ENCODE data around the gene LSM14A.

The LSM14A gene

DNA sequence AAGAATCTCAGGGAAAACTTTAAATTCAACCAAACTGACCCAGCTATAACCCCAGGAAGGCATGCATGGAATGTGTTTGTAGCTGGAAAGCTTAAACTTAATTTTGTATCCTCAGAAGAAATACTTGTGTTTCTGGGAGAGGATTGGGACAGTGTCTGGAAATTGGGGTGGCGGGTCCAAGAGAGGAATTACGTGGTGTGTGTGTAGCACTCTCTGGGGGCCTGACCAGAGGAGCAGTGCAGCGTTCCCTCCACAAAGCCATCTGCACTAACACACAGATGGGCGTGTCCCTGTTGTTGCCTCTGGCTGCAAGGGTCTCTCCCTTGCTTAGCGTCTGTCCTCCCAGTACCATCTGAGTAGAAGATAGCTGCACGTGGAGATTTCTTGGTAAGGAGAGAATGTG lies 88.5 kb downstream of the LSM14A start:
- TF ChIP-seq, protein P1, sequence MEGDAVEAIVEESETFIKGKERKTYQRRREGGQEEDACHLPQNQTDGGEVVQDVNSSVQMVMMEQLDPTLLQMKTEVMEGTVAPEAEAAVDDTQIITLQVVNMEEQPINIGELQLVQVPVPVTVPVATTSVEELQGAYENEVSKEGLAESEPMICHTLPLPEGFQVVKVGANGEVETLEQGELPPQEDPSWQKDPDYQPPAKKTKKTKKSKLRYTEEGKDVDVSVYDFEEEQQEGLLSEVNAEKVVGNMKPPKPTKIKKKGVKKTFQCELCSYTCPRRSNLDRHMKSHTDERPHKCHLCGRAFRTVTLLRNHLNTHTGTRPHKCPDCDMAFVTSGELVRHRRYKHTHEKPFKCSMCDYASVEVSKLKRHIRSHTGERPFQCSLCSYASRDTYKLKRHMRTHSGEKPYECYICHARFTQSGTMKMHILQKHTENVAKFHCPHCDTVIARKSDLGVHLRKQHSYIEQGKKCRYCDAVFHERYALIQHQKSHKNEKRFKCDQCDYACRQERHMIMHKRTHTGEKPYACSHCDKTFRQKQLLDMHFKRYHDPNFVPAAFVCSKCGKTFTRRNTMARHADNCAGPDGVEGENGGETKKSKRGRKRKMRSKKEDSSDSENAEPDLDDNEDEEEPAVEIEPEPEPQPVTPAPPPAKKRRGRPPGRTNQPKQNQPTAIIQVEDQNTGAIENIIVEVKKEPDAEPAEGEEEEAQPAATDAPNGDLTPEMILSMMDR (IDR thresholded peaks at IDR 0.05; ENCODE audit: low read depth, low read length), result no peak
- Histone ChIP-seq H3K27me3 (ENCODE audit: insufficient read depth, low read depth, severe bottlenecking) (no peaks in the 10 kb centered on the region), H3K9me3 (ENCODE audit: severe bottlenecking) (no peaks in the 10 kb centered on the region), H3K27ac (peak overlapping the region; percentile 56), H3K4me3 (ENCODE audit: low read depth, low read length) (no peak overlapping the region), H3K36me3 (no peaks in the 10 kb centered on the region; the same call in 1 of the 2 replicates)
- peak; percentile 64 for DNase-seq

DNA sequence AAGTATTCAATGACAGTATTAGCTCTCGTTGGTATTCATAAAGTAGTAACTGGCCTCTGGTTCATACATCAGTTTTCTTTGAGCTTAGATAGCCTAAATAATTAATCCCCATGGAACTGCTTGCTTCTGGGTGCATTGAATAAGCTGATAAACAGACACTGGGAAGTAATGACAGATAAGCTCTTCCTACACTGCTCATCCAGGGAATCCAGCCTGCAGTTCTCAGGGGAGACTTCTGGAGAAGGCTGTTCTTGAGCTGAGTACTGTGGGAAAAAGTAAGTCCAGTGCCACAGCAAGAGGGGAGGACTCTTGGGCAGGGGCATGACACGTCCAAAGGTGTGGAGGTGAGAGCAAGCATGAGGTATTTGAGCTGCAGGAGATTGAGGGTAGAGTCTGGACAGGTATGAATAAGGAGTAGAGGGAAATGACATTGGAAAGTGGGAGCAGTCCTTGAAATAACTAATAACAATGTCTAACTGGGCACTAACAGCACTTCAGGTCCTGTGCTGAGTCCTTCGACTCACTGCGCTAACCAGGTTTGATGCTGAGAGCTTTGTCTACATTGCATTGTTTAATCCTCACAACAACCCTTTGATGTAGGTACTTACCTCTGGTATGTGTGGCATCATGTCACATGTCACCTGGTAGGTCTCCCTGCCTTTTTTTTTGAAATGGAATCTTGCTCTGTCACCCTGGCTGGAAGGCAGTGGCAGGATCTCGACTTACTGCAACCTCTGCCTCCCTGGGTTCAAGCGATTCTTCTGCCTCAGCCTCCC lies 89.2 kb downstream of the LSM14A start:
- TF ChIP-seq, protein P1 (IDR thresholded peaks at IDR 0.05; ENCODE audit: low read depth, low read length), result no peak
- H3K4me3 ChIP-seq (ENCODE audit: low read depth, low read length), result no peak overlapping the region

DNA sequence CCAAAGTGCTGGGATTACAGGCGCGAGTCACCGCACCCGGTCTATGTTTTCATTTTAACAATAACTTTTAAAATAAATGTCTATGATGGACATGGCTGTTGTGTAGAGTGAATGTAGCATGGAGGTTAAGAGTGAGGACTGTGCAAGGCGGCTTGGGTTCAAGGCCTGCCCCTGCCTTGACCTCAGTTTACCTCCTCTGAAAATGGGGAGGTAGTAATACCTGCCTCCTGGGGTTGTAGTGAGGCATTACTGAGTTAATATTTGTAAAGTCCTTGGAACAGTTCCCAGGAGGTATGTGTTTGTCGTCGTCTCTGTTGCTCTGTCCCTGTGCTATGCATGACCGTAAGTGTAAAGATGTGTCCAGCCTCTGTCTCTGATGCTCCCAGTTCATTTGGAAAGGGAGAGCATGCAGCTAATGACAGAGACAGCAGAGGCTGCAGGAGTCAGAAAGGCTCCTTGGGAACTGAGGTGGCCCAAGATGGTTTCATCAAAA lies 91.5 kb downstream of the LSM14A start:
- H3K9me3 ChIP-seq (ENCODE audit: severe bottlenecking), result no peaks in the 10 kb centered on the region
- H3K27me3 ChIP-seq (ENCODE audit: insufficient read depth, low read depth, severe bottlenecking), result no peaks in the 10 kb centered on the region
- TF ChIP-seq, protein P1 (IDR thresholded peaks at IDR 0.05; ENCODE audit: low read depth, low read length), result no peak
- H3K4me3 ChIP-seq (ENCODE audit: low read depth, low read length), result no peak overlapping the region
- no peak overlapping the region for H3K27ac ChIP-seq
- DNase-seq, result no peak
- H3K36me3 ChIP-seq, result no peaks in the 10 kb centered on the region

More for the DNA sequence above, 89.2 kb downstream of the LSM14A start:
- DNase-seq, result peak; percentile 52
- Histone ChIP-seq H3K27me3 (ENCODE audit: insufficient read depth, low read depth, severe bottlenecking) (no peaks in the 10 kb centered on the region), H3K27ac (peak overlapping the region; percentile 56; the same call in 1 of the 2 replicates), H3K36me3 (no peaks in the 10 kb centered on the region; the same call in 1 of the 2 replicates), H3K9me3 (ENCODE audit: severe bottlenecking) (no peaks in the 10 kb centered on the region)

DNA sequence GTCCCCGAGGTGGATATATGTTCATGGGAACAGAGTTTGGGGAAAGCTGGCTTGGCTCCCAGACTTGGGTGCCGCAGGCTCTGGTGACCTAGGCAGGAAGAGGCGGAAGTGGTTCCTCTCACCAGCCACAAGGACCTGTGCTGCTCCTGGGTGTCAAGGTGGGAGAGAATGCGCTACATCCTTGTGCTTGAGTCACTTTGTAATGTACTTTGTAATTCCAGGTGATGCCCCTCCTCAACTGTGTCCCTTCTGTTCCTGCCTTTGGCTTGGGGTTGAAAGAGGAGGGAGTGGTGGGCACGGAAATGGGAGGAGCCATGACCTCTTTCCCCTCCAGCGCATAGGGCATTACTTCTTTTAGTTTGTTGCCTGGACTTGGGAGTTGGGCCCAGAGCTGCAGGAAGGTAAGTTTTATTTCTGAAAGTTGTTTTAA lies 92.9 kb downstream of the LSM14A start:
- no peaks in the 10 kb centered on the region for H3K9me3 ChIP-seq (ENCODE audit: severe bottlenecking)
- H3K27ac ChIP-seq, result no peak overlapping the region
- H3K4me3 ChIP-seq (ENCODE audit: low read depth, low read length), result no peak overlapping the region
- no peaks in the 10 kb centered on the region for H3K36me3 ChIP-seq
- no peak for DNase-seq
- no peaks in the 10 kb centered on the region for H3K27me3 ChIP-seq (ENCODE audit: insufficient read depth, low read depth, severe bottlenecking)
- TF ChIP-seq, protein P1 (IDR thresholded peaks at IDR 0.05; ENCODE audit: low read depth, low read length), result no peak

DNA sequence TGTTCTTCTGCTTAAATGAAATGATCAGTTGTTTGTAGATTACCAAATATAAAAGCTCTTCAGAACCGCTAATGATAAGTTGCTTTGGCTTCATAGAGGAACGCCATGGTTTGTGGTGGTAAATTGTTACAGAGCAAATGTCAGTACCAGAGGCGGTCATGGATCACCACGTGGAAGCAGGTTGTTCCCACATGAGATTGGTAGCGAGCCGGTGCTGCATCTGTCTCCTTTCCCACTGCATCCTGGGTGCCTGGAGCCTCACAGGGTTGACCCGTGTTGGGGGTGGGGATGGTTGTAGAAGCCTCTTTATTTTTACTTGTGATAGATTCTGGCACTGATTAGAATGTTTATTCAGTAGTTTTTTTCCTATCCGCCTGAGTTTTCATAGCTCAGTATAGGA lies 96.8 kb downstream of the LSM14A start:
- no peaks in the 10 kb centered on the region for H3K36me3 ChIP-seq
- no peak overlapping the region for H3K27ac ChIP-seq
- TF ChIP-seq, protein P1 (IDR thresholded peaks at IDR 0.05; ENCODE audit: low read depth, low read length), result no peak
- H3K4me3 ChIP-seq (ENCODE audit: low read depth, low read length), result no peak overlapping the region
- DNase-seq, result no peak
- no peaks in the 10 kb centered on the region for H3K9me3 ChIP-seq (ENCODE audit: severe bottlenecking)
- H3K27me3 ChIP-seq (ENCODE audit: insufficient read depth, low read depth, severe bottlenecking), result no peaks in the 10 kb centered on the region
